ENCODE data around the gene FILIP1L.

DNA sequence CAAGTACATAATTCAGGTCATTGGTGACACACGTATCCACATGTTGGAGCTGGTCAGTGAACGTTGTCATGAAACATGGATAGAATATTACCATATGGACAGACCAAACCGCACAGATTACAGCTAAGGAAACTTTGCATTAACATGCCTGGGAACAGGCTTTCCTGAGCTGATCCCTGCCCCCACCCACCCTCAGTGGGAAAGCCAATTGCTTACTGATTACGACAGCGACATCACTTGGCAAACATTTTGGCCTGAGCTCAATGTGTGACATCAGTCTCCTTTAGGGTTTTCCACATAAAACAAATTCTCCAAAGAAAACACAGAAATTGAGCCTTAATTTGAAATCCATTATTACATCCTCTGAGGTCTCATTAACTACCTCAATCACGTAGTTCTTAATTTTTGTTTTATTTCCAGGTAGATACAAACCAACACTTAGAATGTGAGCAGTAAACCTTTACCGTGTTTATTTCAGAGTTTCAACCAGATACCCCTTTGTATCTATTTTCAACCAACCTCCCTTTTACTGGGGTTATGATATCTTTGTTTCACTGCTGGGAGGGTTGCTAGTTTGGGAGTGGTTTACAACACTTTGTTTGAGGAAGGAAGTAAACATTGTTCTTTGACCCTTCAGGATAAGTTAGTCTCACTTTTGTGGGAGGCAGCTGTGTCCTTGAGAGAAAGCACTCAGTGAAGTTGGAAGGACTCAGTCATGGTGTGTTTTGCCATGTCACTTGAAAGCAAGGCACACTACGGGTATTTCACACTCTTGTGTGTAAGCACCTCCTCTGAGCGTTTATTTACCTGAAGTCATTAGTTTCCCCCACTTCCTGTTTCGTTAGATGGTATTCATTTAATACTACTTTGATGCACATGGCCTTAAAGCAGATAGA is 193.6 kb downstream of the FILIP1L start:
- TF ChIP-seq CTCF (IDR thresholded peaks at IDR 0.05) (no peak), EZH2 (IDR thresholded peaks at IDR 0.05; ENCODE audit: borderline replicate concordance, insufficient read depth, low read depth, low read length, poor library complexity, severe bottlenecking) (no peak)

Measured in B cell (primary cell).